Gastroesophageal sphincter (tissue), 4 donors: ENCODE measurements around the gene ZNF821. TPM values are rescaled to one million over a fixed set of nuclear protein-coding genes. Genes with fewer than 3 reads are reported as not detected.
A peak's percentile ranks its signal among the peaks of the same experiment; 100 is the strongest.

Source experiments
- ATAC-seq: fragments of 150-250 bp; one replicate; pipeline ENCODE4 v1.9.1; 2016; ENCODE audit warnings: mild to moderate bottlenecking, moderate library complexity
- H3K27ac ChIP-seq, 4 donors: fragments of 200-600 bp; sonication (generic) in 3 of 4; 1 replicate in 3 of 4; 2 replicates in 1 of 4; pipeline ENCODE4 v1.5.1; 2016 to 2019
- H3K27me3 ChIP-seq: fragments of 200-600 bp; sonication (generic); one replicate; pipeline ENCODE4 v1.5.1; 2019
- H3K36me3 ChIP-seq, 2 donors: fragments of 200-600 bp; sonication (generic); one replicate each; pipeline ENCODE4 v1.5.1; 2019; ENCODE audit warnings: control low read depth in 1 of 2
- H3K4me1 ChIP-seq, 3 donors: fragments of 200-600 bp; sonication (generic); 1 replicate in 2 of 3; 2 replicates in 1 of 3; pipeline ENCODE4 v1.5.1; 2016 to 2019; ENCODE audit warnings: control low read depth in 2 of 3
- H3K4me3 ChIP-seq, 2 donors: fragments of 200-600 bp; sonication (generic); one replicate each; pipeline ENCODE4 v1.5.1; 2019; ENCODE audit warnings: mild to moderate bottlenecking in 1 of 2, moderate library complexity in 1 of 2
- H3K9me3 ChIP-seq, 3 donors: fragments of 200-600 bp; sonication (generic); one replicate each; pipeline ENCODE4 v1.5.1; 2017 to 2019; ENCODE audit warnings: control low read depth in 2 of 3
- CTCF ChIP-seq, 4 experiments: fragments of 200-600 bp in 2 of 4; fragments of 450-650 bp in 2 of 4; sonication (generic) in 1 of 4; IDR thresholded peaks; one replicate each; pipeline ENCODE4 v1.5.1; 2017 to 2019; ENCODE audit warnings: antibody characterized with exemption in 4 of 4, mild to moderate bottlenecking in 2 of 4, moderate library complexity in 2 of 4
- EP300 ChIP-seq: sonication (generic); formaldehyde crosslinking; IDR thresholded peaks from one replicate; pipeline ENCODE4 v1.6.1; 2017; ENCODE audit warnings: antibody characterized with exemption, mild to moderate bottlenecking
- POLR2A ChIP-seq, 2 donors: fragments of 450-650 bp; IDR thresholded peaks; one replicate each; pipeline ENCODE4 v1.6.1; 2017; ENCODE audit warnings: antibody characterized with exemption in 2 of 2, mild to moderate bottlenecking in 2 of 2, moderate library complexity in 1 of 2
- POLR2AphosphoS5 ChIP-seq: sonication (generic); formaldehyde crosslinking; IDR thresholded peaks from one replicate; pipeline ENCODE4 v1.6.1; 2017; ENCODE audit warnings: antibody characterized with exemption
- WGBS, 2 donors: methylation state at CpG; one replicate each; pipeline ENCODE4 v1.1.5; 2018; ENCODE audit warnings: low coverage in 1 of 2; 5-methylcytosine and 5-hydroxymethylcytosine counted together
- total RNA-seq, 4 donors: library from RNA; depleted of rRNA; stranded (reverse); fragments of >200 nt; gene quantifications; one replicate each; pipeline ENCODE4 v1.1.0, GENCODE V29; 2016

Gene ZNF821
- total RNA-seq, 4 donors from 2014 or later, result 2.8 to 10.0 (median 7.3) TPM

DNA sequence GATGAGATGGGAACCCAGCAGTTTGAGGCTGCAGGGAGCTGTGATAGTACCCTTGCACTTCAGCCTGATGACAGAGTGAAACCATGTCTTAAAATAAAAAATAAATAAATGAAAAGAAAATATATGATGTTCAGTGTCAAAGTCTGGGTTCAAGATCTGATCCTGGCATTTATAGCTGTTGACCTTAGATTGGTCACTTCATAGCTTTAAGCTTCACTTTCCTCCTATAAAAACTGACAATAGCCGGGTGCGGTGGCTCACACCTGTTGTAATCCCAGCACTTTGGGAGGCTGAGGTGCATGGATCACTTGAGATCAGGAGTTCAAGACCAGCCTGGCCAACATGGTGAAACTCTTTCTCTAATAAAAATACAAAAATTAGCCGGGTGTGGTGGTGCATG, 5.2 kb upstream of the ZNF821 start:
- Histone ChIP-seq H3K27ac (no peak overlapping the region), H3K4me3 (no peak overlapping the region), H3K9me3 (no peaks in the 10 kb centered on the region), H3K36me3 (no peaks in the 10 kb centered on the region), H3K4me1 (peaks cover 0 to 17% (median 0%) of the 10 kb centered on the region in 3 donors), H3K27me3 (no peaks in the 10 kb centered on the region)
- TF ChIP-seq POLR2A (IDR thresholded peaks at IDR 0.05), result no peak
- TF ChIP-seq POLR2AphosphoS5, result no peak
- no peak for TF ChIP-seq EP300
- TF ChIP-seq CTCF (IDR thresholded peaks at IDR 0.05), result no peak
- 83 to 89% methylated on average over 1 to 2 of the region's 3 CpGs for WGBS, 2 donors
- no peak for ATAC-seq

DNA sequence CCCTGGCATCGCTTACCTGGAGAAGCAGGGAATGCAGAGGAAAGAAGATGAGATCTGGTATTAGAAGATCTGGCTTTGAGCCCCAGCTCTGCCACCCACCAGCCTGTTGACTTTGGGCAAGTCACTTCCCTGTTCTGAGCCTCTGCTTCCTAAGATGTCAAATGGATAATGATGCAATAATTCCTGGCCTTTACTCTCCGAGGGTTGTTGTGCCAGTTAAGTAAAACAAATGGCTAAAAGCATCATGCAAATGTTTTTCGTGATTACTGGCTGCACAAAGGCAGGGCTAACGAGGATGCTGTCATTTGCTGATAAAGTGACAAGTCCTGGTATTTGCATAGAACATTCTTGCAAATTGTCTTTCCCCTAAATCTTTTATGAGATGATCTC, 1.3 kb upstream of the ZNF821 start:
- H3K4me3 ChIP-seq, result no peak overlapping the region
- H3K9me3 ChIP-seq, result no peaks in the 10 kb centered on the region
- H3K4me1 ChIP-seq, result peaks cover 0 to 31% (median 9%) of the 10 kb centered on the region in 3 donors
- peaks cover 0 to 4% of the 10 kb centered on the region in 2 donors for H3K36me3 ChIP-seq
- ATAC-seq, result no peak
- H3K27me3 ChIP-seq, result no peaks in the 10 kb centered on the region
- peak overlapping the region in 1 of 4 donors; percentile 88 for H3K27ac ChIP-seq
- no peak for TF ChIP-seq POLR2AphosphoS5
- TF ChIP-seq CTCF (IDR thresholded peaks at IDR 0.05), result no peak
- TF ChIP-seq EP300, result no peak
- TF ChIP-seq POLR2A (IDR thresholded peaks at IDR 0.05), result no peak
- 48 to 59% methylated on average over 3 to 4 of the region's 4 CpGs for WGBS, 2 donors

- 0 to 20% methylated on average over 1 to 2 of the region's 46 CpGs for WGBS, 2 donors
- Histone ChIP-seq H3K4me1 (peaks cover 0 to 31% (median 9%) of the 10 kb centered on the region in 3 donors), H3K36me3 (peaks cover 0 to 23% of the 10 kb centered on the region in 2 donors), H3K4me3 (peak overlapping the region; percentile 58 to 87), H3K9me3 (no peaks in the 10 kb centered on the region), H3K27me3 (no peaks in the 10 kb centered on the region), H3K27ac (peak overlapping the region; percentile 44 to 95 (median 91))
- TF ChIP-seq POLR2A (IDR thresholded peaks at IDR 0.05), result no peak
- TF ChIP-seq EP300, result no peak
- TF ChIP-seq POLR2AphosphoS5, result no peak
- TF ChIP-seq CTCF (IDR thresholded peaks at IDR 0.05), result no peak
- ATAC-seq, result peak; percentile 24
Observed at GRCh38 chr16:71883168-71883848, 674 bp downstream of the ZNF821 start.

DNA sequence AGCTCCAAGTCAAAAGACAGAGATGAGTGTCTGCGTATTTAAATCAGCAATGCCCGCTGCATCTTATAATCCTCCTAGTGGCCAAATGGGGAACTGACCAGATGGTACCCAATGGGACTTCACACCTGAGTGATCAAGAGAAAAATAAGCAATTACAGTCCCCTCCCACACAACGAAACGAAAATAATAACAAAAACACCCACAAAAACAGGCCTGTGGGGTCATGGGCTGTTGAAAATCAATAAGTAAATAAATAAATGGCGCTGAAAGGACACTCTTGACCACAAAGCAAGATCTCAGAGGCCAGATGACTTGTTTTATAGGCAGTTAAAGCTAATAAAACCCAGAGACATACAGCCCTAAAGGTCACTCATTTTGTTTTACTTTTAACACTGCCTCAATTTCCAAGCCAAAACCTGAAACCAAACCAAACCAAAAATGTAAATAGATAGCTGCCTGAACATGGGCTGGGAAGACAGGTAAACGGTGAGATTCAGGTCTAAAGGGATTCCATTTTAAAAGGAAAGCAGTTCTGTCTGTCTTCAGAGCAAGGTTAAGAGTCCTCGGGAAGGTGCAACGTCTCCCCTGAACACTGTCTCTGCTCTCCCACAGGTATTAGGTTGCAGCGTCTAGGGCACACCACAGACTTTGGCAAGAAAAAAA, 1.3 kb downstream of the ZNF821 start:
- no peak for ATAC-seq
- H3K36me3 ChIP-seq, result peaks cover 0 to 24% of the 10 kb centered on the region in 2 donors
- WGBS, 2 donors, result 0 to 14% methylated on average over 2 to 8 of the region's 9 CpGs
- TF ChIP-seq CTCF (IDR thresholded peaks at IDR 0.05) (peak; percentile 87 to 93 (median 88)), POLR2AphosphoS5 (no peak), POLR2A (IDR thresholded peaks at IDR 0.05) (no peak), EP300 (no peak)
- H3K4me1 ChIP-seq, result peaks cover 0 to 31% (median 9%) of the 10 kb centered on the region in 3 donors
- no peaks in the 10 kb centered on the region for H3K9me3 ChIP-seq
- peak overlapping the region; percentile 44 to 95 (median 91) for H3K27ac ChIP-seq
- peak overlapping the region; percentile 58 to 87 for H3K4me3 ChIP-seq
- no peaks in the 10 kb centered on the region for H3K27me3 ChIP-seq
